ENCODE results near the gene MIAT. TPM values are rescaled to one million over a fixed set of nuclear protein-coding genes. Genes with fewer than 3 reads are reported as not detected.
A peak's percentile ranks its signal among the peaks of the same experiment; 100 is the strongest.

MIAT gene
- total and polyA plus RNA-seq, 2 of the 8 experiments (the other 6 are each of a cell fraction or from before 2014, with no cell fraction given), result 27.6 to 36.0 TPM

DNA sequence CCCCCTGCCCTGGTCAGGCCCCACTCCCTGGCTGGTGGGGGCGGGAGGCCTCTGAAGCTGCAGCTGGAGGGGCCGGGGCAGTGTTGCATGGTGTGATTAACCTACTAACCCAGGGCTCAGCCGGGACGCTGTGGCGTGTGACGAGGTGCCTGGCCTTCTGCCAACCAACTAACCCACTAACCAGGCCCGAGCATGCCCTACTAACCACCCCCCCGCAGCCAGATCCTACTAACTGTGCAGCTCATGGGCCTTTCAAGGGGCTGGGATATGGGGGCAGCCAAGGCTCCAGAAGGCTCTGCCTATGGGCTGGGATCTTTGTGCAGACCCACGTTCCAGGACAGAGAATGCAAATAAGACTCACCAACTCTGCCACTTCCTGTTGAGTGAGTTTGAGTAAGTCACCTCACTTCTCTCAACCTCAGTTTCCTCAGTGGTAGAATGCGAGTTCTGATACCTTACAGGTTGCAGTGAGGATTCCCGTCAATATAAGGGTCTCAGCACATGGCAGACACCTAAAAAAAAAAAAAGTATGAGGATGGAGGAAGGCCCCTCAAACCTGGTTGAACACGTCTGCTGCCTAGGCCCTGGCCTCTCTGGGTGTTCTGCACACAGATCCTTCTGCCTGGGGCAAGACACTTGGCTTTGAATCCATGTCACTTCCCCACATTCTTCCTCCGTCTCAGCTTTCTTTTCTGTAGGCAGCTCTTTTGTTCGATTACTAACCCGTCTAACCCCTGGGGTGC is 14.1 kb downstream of the MIAT start:
- no peak overlapping the region for H3K4me3 ChIP-seq (ENCODE audit: extremely low read depth in 1 of 4, insufficient read depth in 2 of 4, low read depth in 3 of 4, low read length in 4 of 4)
- peaks cover 8% of the 10 kb centered on the region for H3K79me1 ChIP-seq (ENCODE audit: low read depth, low read length)
- H3K27ac ChIP-seq (ENCODE audit: low read depth, low read length), result peak overlapping the region; percentile 50; the same call in 1 of the 2 replicates
- CTCF ChIA-PET (ENCODE audit: partially characterized antibody), result no interaction called here
- WGBS, 2 experiments (ENCODE audit: extremely low coverage in 1 of 2, insufficient coverage in 1 of 2, insufficient read length in 1 of 2, insufficient replicate concordance in 2 of 2, low coverage in 1 of 2, low lambda C conversion rate in 2 of 2, missing lambda C conversion rate in 1 of 2), result 88% methylated on average over 15 of the region's 15 CpGs; no CpG with 5 or more reads in 1 of the 2 experiments
- no peak overlapping the region for H3K14ac ChIP-seq (ENCODE audit: insufficient read length)
- H4K20me1 ChIP-seq (replicated peaks in 1 of 2; ENCODE audit: control insufficient read depth in 1 of 2, insufficient read depth in 2 of 2, low read length in 2 of 2), result no peaks in the 10 kb centered on the region
- no peak overlapping the region for H2BK120ac ChIP-seq (replicated peaks; ENCODE audit: low read depth, low read length)
- H3K36me3 ChIP-seq (ENCODE audit: control insufficient read depth in 2 of 4, insufficient read depth in 4 of 4, low read length in 3 of 4), result peaks cover 5 to 23% (median 13%) of the 10 kb centered on the region in 4 experiments
- H2AK5ac ChIP-seq (ENCODE audit: low read depth, low read length), result no peak overlapping the region
- H3K79me2 ChIP-seq (ENCODE audit: control insufficient read depth in 1 of 2, insufficient read depth in 2 of 2, low read length in 2 of 2), result peaks cover 0 to 8% of the 10 kb centered on the region in 2 experiments; a peak in 1 of 4 replicates
- TF ChIP-seq SP1 (IDR thresholded peaks at IDR 0.05; ENCODE audit: low read depth, low read length), result no peak
- POLR2A ChIA-PET (ENCODE audit: partially characterized antibody), result interaction anchor here (1.0 to 5.3 kb wide), 7 partner anchors 10 to 242 kb away, joined by 3 to 43 read pairs (median 5); partner anchors contain the start of genes ASPHD2, MIAT and TPST2
- peaks cover 4 to 24% (median 18%) of the 10 kb centered on the region in 4 experiments for H3K4me1 ChIP-seq (replicated peaks in 1 of 4; ENCODE audit: control insufficient read depth in 3 of 4, insufficient read depth in 4 of 4, low read length in 3 of 4)
- peaks cover 11% of the 10 kb centered on the region for H3K23me2 ChIP-seq (ENCODE audit: low read depth, low read length)
- no peak for FAIRE-seq
- no peak overlapping the region; the same call in 1 of the 2 replicates for H2BK5ac ChIP-seq (ENCODE audit: low read depth, low read length)
- H3K4me2 ChIP-seq (ENCODE audit: insufficient read depth in 1 of 2, low read depth in 2 of 2, low read length in 2 of 2), result peak overlapping the region; percentile 82 to 100; a peak in 2 of 4 replicates
- peak overlapping the region; percentile 20 for H4K91ac ChIP-seq (replicated peaks; ENCODE audit: insufficient read length, low read length)
- no peak overlapping the region; the same call in 1 of the 2 replicates for H4K8ac ChIP-seq (ENCODE audit: extremely low read depth, insufficient read depth, low read length)
- no peak overlapping the region for H4K5ac ChIP-seq (ENCODE audit: insufficient read length, low read depth, low read length)
- H2BK12ac ChIP-seq (ENCODE audit: low read depth, low read length), result 0 out of 2 replicates have a peak overlapping the region, but pooled peaks have one; percentile 75
- no peak overlapping the region for H2BK20ac ChIP-seq (ENCODE audit: low read length)
- H3K18ac ChIP-seq (ENCODE audit: extremely low read depth, low read length), result peak overlapping the region; percentile 43; the same call in 1 of the 2 replicates
- H2AFZ ChIP-seq (ENCODE audit: low read length), result no peak overlapping the region
- no peak overlapping the region for H3K23ac ChIP-seq (ENCODE audit: insufficient read length)
- H2BK15ac ChIP-seq (ENCODE audit: low read length), result peak overlapping the region; percentile 29; the same call in 1 of the 2 replicates
- H3K9ac ChIP-seq (replicated peaks in 1 of 4; ENCODE audit: extremely low read depth in 1 of 4, low read depth in 3 of 4, low read length in 3 of 4), result no peak overlapping the region
- no peaks in the 10 kb centered on the region for H3K9me3 ChIP-seq (ENCODE audit: insufficient read depth in 2 of 2, low read depth in 1 of 2, low read length in 1 of 2)
- DNase-seq (ENCODE audit: low read depth in 1 of 2, low spot score in 2 of 2), result no peak
- no peak overlapping the region for H3K56ac ChIP-seq (replicated peaks; ENCODE audit: insufficient read length, low read depth, low read length)
- H3K4ac ChIP-seq (replicated peaks; ENCODE audit: insufficient read length, low read depth, low read length), result no peak overlapping the region
- no peaks in the 10 kb centered on the region for H3K27me3 ChIP-seq (replicated peaks in 1 of 4; ENCODE audit: control insufficient read depth in 3 of 4, extremely low read depth in 1 of 4, insufficient read depth in 3 of 4, low read length in 3 of 4)

Measured in H1 (cell line).